Measurements from ENCODE around the gene XRCC4.

GRCh38 chr5:83038924-83039323 is 38.4 kb upstream of the XRCC4 start:
- TF ChIP-seq, protein P1, sequence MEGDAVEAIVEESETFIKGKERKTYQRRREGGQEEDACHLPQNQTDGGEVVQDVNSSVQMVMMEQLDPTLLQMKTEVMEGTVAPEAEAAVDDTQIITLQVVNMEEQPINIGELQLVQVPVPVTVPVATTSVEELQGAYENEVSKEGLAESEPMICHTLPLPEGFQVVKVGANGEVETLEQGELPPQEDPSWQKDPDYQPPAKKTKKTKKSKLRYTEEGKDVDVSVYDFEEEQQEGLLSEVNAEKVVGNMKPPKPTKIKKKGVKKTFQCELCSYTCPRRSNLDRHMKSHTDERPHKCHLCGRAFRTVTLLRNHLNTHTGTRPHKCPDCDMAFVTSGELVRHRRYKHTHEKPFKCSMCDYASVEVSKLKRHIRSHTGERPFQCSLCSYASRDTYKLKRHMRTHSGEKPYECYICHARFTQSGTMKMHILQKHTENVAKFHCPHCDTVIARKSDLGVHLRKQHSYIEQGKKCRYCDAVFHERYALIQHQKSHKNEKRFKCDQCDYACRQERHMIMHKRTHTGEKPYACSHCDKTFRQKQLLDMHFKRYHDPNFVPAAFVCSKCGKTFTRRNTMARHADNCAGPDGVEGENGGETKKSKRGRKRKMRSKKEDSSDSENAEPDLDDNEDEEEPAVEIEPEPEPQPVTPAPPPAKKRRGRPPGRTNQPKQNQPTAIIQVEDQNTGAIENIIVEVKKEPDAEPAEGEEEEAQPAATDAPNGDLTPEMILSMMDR (IDR thresholded peaks at IDR 0.05): no peak
- no peak for TF ChIP-seq POLR2A (IDR thresholded peaks at IDR 0.05)
